ENCODE data around the gene CAMTA1. TPM values are rescaled to one million over a fixed set of nuclear protein-coding genes. Genes with fewer than 3 reads are reported as not detected.

CAMTA1 gene
- total RNA-seq, 2 donors from 2014 or later: 36.7 to 51.9 TPM

- Mint-ChIP-seq H3K4me3 (no peak overlapping the region), H3K27me3 (peaks cover 18% of the 10 kb centered on the region), H3K9me3 (no peaks in the 10 kb centered on the region), H3K36me3 (ENCODE audit: low read depth) (no peaks in the 10 kb centered on the region), H3K4me1 (no peaks in the 10 kb centered on the region), H3K27ac (no peak overlapping the region)
- ATAC-seq (replicated peaks): no peak
These were observed 637.7 kb downstream of the CAMTA1 start for GRCh38 chr1:7422966-7423365.

- no peaks in the 10 kb centered on the region for H3K4me1 Mint-ChIP-seq
- H3K27me3 Mint-ChIP-seq: peaks cover 17% of the 10 kb centered on the region
- no peaks in the 10 kb centered on the region for H3K36me3 Mint-ChIP-seq (ENCODE audit: low read depth)
- no peak overlapping the region for H3K27ac Mint-ChIP-seq
- no peak overlapping the region for H3K4me3 Mint-ChIP-seq
- H3K9me3 Mint-ChIP-seq: no peaks in the 10 kb centered on the region
- no peak for ATAC-seq (replicated peaks)
These were observed 639.2 kb downstream of the CAMTA1 start for GRCh38 chr1:7424352-7424890.

DNA sequence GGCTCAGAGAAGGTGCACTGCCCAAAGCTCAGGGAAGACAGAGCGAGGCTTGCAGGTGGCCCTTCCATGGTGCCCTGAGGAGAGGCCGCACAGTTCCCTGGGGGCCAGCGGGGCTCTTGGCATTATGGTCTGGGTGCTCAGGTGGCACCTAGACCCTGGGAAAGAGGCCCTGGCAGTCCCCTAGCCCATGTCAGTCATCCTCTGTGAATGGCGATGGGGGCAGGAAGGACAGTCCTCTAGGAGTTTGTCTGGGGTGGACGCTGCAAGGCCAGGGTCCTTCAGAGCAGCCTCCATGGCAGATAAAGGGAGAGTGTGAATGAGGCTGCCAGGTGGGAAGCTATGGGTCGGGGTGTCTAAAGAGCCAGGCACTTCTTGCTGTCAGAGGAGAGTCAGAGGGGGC lies 640.0 kb downstream of the CAMTA1 start:
- peaks cover 9% of the 10 kb centered on the region for H3K27me3 Mint-ChIP-seq
- ATAC-seq (replicated peaks): no peak
- no peaks in the 10 kb centered on the region for H3K9me3 Mint-ChIP-seq
- no peak overlapping the region for H3K27ac Mint-ChIP-seq
- H3K4me3 Mint-ChIP-seq: no peak overlapping the region
- H3K4me1 Mint-ChIP-seq: no peaks in the 10 kb centered on the region
- no peaks in the 10 kb centered on the region for H3K36me3 Mint-ChIP-seq (ENCODE audit: low read depth)

DNA sequence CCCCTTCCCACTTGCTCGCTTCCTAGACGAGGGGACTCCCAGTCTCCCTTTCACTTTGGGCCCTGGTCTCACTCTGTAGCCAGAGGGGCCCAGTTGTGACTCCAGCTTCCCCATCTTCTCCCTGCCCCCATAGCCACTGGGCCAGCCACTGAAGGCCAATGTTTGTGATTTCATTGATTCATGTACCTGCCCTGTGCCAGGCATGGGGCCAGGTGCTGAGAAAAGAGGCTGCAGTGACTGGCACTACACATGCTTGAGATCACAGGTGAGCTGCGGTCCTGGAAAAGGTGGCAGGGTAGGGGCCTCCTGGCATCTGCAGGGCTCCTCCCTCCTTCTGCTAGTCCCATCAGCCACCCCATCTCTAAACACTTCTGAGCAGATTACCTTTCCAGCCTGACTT lies 640.5 kb downstream of the CAMTA1 start:
- Mint-ChIP-seq H3K9me3 (no peaks in the 10 kb centered on the region), H3K27me3 (peaks cover 6% of the 10 kb centered on the region), H3K4me3 (no peak overlapping the region), H3K36me3 (ENCODE audit: low read depth) (no peaks in the 10 kb centered on the region), H3K27ac (no peak overlapping the region), H3K4me1 (no peaks in the 10 kb centered on the region)
- no peak for ATAC-seq (replicated peaks)

- H3K27me3 Mint-ChIP-seq: peaks cover 3% of the 10 kb centered on the region
- H3K27ac Mint-ChIP-seq: no peak overlapping the region
- no peaks in the 10 kb centered on the region for H3K36me3 Mint-ChIP-seq (ENCODE audit: low read depth)
- H3K4me3 Mint-ChIP-seq: no peak overlapping the region
- no peaks in the 10 kb centered on the region for H3K4me1 Mint-ChIP-seq
- no peaks in the 10 kb centered on the region for H3K9me3 Mint-ChIP-seq
- no peak for ATAC-seq (replicated peaks)
These were observed 641.7 kb downstream of the CAMTA1 start for GRCh38 chr1:7426780-7427604.

- H3K4me1 Mint-ChIP-seq: no peaks in the 10 kb centered on the region
- no peaks in the 10 kb centered on the region for H3K36me3 Mint-ChIP-seq (ENCODE audit: low read depth)
- H3K27me3 Mint-ChIP-seq: no peaks in the 10 kb centered on the region
- no peak for ATAC-seq (replicated peaks)
- H3K27ac Mint-ChIP-seq: no peak overlapping the region
- no peak overlapping the region for H3K4me3 Mint-ChIP-seq
- H3K9me3 Mint-ChIP-seq: no peaks in the 10 kb centered on the region
These were observed 642.5 kb downstream of the CAMTA1 start for GRCh38 chr1:7427605-7428300.

DNA sequence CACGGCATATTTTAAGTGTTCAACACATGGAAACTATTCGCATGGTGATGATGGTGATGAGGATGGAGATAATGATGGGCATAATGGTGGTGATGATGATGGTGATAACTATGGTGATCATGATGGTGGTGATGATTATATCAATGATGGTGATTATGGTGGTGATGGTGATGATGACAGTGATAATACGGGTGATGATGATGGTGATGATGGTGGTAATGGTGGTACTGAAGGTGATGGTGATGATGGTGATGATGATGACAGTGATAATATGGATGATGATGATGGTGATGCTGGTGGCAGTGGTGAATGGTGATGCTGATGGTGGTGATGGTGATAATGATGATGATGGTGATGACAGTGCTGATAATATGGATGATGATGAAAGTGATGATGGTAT lies 644.0 kb downstream of the CAMTA1 start:
- no peak for ATAC-seq (replicated peaks)
- Mint-ChIP-seq H3K9me3 (peaks cover 3% of the 10 kb centered on the region), H3K36me3 (ENCODE audit: low read depth) (no peaks in the 10 kb centered on the region), H3K27me3 (peaks cover 3% of the 10 kb centered on the region), H3K4me1 (no peaks in the 10 kb centered on the region), H3K27ac (no peak overlapping the region), H3K4me3 (no peak overlapping the region)

GRCh38 chr1:7430047-7430608 lies 644.9 kb downstream of the CAMTA1 start:
- H3K27me3 Mint-ChIP-seq: peaks cover 4% of the 10 kb centered on the region
- peaks cover 4% of the 10 kb centered on the region for H3K9me3 Mint-ChIP-seq
- H3K4me3 Mint-ChIP-seq: no peak overlapping the region
- H3K36me3 Mint-ChIP-seq (ENCODE audit: low read depth): no peaks in the 10 kb centered on the region
- H3K27ac Mint-ChIP-seq: no peak overlapping the region
- no peaks in the 10 kb centered on the region for H3K4me1 Mint-ChIP-seq
- ATAC-seq (replicated peaks): no peak

- no peaks in the 10 kb centered on the region for H3K4me1 Mint-ChIP-seq
- no peak overlapping the region for H3K27ac Mint-ChIP-seq
- H3K9me3 Mint-ChIP-seq: peaks cover 4% of the 10 kb centered on the region
- peaks cover 4% of the 10 kb centered on the region for H3K27me3 Mint-ChIP-seq
- no peak overlapping the region for H3K4me3 Mint-ChIP-seq
- no peaks in the 10 kb centered on the region for H3K36me3 Mint-ChIP-seq (ENCODE audit: low read depth)
- no peak for ATAC-seq (replicated peaks)
These were observed 645.4 kb downstream of the CAMTA1 start for GRCh38 chr1:7430691-7431090.

GRCh38 chr1:7432102-7432899 lies 647.0 kb downstream of the CAMTA1 start:
- Mint-ChIP-seq H3K27me3 (peaks cover 4% of the 10 kb centered on the region), H3K9me3 (peaks cover 4% of the 10 kb centered on the region), H3K36me3 (ENCODE audit: low read depth) (no peaks in the 10 kb centered on the region), H3K4me3 (no peak overlapping the region), H3K27ac (no peak overlapping the region), H3K4me1 (no peaks in the 10 kb centered on the region)
- ATAC-seq (replicated peaks): no peak

DNA sequence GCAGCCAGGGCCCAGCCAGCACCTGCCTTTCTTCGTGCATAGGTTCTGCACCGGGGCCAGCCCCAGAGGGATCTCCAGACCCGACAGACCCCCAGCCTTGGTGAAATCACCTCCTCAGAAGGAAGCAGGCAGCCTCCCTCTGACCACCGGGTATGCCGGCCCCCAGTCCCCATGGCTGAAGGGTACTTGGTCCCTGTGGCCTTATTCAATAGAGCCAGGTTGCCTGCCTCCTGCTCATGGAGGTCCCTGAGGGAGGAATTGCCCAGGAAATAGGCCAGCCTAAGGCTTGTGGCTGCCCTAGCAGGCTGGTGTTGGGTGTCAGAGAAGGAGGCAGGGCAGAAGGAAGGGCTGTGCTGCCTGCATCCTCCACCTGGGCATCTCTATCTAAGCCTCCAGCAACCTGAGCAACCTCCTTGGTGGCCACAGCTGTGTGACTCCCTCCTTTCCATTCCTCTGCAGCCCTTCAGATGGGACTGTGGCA lies 647.7 kb downstream of the CAMTA1 start:
- Mint-ChIP-seq H3K27ac (no peak overlapping the region), H3K9me3 (peaks cover 4% of the 10 kb centered on the region), H3K4me1 (no peaks in the 10 kb centered on the region), H3K4me3 (no peak overlapping the region), H3K27me3 (peaks cover 4% of the 10 kb centered on the region), H3K36me3 (ENCODE audit: low read depth) (no peaks in the 10 kb centered on the region)
- ATAC-seq (replicated peaks): no peak

DNA sequence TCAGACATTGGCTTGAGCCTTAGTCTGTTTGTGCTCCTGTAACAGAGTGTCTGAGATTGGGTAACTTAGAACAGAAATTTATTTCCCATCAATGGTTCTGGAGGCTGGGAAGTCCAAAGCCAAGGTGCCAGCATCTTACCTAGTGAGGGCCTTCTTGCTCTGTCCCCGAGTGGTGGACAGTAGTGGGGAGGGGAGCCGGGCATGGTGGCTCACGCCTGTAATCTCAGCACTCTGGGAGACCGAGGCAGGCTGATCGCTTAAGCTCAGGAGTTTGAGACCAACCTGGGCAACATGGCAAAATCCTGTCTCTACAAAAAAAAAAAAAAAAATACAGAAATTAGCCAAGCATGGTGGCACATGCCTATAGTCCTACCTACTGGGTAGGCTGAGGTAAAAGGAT lies 649.3 kb downstream of the CAMTA1 start:
- Mint-ChIP-seq H3K36me3 (ENCODE audit: low read depth) (no peaks in the 10 kb centered on the region), H3K4me3 (no peak overlapping the region), H3K9me3 (peaks cover 4% of the 10 kb centered on the region), H3K4me1 (no peaks in the 10 kb centered on the region), H3K27ac (no peak overlapping the region), H3K27me3 (peaks cover 4% of the 10 kb centered on the region)
- ATAC-seq (replicated peaks): no peak

GRCh38 chr1:7435276-7436055 lies 650.2 kb downstream of the CAMTA1 start:
- H3K4me1 Mint-ChIP-seq: no peaks in the 10 kb centered on the region
- no peak overlapping the region for H3K27ac Mint-ChIP-seq
- H3K9me3 Mint-ChIP-seq: peaks cover 4% of the 10 kb centered on the region
- H3K27me3 Mint-ChIP-seq: peaks cover 4% of the 10 kb centered on the region
- H3K36me3 Mint-ChIP-seq (ENCODE audit: low read depth): no peaks in the 10 kb centered on the region
- H3K4me3 Mint-ChIP-seq: no peak overlapping the region
- no peak for ATAC-seq (replicated peaks)

All from activated T-helper 17 cell treated with anti-CD3 and anti-CD28 coated beads, Interleukin-2, amount 50 U/mL, for 72 hours (primary cell).